Inflammatory macrophage treated with lipopolysaccharide for 1 hour (primary cell): ENCODE data around the gene KIF2A.

ENCODE experiments used
- DNase-seq, 2 donors: peaks; one replicate each; pipeline ENCODE4 v3.0.0-alpha.2; 2020 to 2022

The KIF2A gene

DNA sequence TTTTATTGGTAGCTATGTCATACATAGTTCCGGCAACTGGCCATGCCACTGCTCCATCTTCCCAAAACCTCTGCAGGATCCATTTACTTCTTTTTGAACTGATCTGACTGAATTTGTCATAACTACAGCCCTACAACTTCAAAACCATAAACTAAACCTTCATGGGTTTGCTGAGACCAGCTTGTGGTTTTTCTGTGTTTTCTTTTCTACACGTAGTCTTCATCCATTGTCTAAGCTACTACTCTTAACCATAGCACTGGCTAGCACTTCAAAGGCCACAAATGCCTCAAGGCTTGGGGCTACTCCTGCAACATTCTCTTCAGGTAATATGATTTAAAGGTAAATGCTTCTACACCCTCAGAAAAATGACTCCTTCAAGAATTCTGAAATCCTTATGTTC is 9.0 kb upstream of the KIF2A start:
- DNase-seq: no peak

DNA sequence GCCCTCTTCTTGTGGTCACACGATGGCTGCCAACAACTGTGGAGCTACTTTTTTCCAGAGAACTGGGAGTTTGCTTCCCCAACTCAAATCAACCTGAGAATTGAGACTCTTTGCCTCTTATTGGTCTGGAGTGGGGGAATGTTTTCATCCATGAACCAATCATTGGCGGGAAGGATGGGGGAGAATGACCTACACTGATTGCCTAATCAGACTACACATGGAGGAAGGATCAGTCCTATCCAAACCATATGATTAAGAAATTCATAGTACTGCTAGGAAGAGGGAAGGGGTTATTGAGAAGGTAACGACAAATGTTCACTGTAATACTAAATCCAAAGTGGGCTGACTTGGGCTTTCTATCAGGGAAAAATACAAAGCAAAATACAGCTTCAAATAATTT is 7.9 kb upstream of the KIF2A start:
- no peak for DNase-seq

DNA sequence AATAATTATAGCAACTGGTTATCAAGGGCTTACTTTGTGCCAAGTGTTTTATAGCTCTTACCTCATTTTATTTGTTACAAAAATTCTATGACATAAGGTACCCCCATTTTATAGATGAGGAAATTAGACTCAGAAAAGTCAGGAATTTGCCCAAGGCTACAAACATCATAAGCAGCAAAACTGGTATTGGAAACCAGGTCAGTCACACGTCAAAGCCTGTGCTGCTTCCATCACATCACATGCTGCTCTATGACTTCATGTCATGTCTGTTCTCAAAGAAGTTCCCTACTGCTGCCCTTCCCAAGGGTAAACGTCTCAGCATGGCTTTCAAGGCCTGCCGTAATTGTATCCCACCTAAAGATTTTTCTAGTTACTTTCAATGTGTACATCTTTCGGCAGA is 6.9 kb upstream of the KIF2A start:
- no peak for DNase-seq

DNA sequence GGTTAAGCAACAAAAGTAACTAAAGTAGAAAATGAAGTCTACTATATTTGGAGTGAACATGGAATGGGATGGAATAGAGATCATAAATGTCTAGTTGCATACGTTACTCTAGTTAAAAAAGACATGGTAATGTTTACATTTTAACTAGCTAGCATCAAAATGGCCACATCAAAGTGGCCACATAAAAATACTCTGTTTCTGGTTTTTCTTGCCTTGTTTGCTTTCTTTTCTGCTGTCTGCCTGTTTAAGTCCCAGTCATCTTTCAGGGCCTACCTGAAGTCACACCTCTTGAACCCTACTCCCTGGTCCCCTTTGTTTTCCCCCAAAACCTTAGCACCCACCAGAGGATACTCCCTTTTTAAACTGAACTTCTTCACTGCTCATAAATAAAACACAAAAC is 6.4 kb upstream of the KIF2A start:
- DNase-seq: no peak

DNA sequence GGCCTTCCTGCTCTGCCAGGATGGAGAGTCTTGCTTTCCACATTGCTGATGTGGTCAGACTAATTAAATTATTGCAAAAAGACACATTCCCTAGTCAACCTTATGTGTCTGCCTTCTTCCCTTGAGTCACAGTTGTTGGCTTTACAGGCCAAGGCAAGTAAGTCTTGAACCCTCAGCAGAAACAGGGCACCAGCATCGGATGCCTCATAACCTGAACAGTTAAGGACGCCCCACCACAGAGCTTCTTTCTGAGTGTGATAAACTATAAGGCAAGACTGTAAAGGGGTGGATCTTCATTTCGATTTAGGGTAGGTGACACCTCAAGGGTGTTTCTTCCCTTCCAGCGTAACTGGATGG is 670 bp upstream of the KIF2A start:
- DNase-seq: no peak

DNA sequence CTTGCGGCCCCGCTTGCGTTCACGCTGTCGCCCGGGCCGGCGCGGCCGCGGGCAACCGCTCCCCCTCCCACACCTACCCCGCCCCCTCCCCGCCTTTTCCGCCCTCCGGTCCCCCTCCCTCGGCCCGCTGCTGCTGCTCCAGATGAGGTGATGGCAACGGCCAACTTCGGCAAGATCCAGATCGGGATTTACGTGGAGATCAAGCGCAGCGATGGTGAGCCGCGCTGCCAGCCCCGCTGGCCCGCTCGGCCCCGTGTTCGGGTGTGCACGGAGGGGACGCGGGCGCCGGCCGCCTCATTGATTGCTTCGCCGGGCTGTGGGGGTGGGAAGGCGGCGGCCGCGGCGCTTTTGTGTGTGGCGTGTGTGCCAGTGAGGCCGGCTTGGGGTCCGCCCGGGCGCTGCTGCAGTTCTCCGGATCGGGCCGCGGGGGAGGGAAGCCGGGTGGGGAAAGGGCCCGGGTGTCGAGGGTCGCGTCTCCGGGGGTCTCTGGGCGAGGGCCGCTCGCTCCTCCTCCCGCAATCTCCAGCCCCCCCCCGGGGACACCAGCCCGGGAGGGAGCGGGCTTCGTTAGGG is 403 bp downstream of the KIF2A start:
- DNase-seq: peak; percentile 25 to 28

DNA sequence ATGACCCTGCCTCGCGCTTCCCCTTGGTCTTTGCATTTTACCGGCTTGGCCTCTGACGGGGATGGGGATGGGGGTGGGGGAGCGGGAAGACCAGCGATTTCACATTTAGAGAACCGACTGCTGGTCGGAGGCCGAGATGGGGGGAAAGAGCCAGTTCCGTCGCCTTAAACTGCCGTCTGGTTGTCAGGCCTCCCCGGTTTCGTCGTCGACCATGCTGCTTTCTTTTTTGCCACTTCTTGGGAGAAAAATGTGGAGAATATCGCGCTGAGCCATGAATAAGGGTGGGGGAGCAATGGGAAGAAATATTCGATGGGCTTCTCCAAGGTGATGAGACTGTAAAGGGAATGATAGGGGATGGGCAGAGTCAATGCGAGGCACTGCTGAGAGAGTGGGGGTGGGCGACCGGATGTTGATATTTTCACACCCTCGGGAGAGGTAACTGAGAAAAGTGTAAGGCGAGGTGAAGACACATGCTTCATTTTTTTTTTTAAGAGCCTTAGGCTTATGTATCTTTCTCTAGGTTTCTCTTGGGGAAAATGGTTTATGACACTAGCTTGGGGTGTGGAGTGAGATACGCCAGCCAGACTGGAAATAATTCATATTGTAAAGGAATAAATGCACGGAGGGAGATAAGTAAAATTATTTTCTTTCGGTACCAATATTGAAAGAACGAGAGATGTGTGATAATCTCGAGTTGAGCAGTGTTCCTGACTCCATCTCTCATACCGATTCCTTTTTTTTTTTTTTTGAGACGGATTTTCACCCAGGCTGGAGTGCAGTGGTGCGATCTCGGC is 1.1 kb downstream of the KIF2A start:
- peak; percentile 45 for DNase-seq

DNA sequence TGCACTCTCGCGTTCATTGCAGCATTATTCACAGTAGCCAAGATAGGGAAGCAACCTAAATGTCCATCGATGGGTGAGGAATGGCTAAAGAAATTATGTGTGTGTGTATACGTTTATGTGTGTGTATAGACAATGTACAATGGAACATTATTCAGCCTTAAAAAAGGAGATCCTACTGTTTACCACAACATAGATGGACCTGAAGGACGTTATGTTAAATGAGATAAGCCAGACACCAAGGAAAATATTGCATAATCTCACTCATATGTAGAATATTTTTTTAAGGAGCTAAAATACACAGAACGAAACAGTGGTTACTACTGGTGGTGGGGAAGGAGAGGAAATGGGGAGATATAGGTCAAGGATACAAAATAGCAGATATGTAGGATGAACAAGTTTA is 2.4 kb downstream of the KIF2A start:
- no peak for DNase-seq

DNA sequence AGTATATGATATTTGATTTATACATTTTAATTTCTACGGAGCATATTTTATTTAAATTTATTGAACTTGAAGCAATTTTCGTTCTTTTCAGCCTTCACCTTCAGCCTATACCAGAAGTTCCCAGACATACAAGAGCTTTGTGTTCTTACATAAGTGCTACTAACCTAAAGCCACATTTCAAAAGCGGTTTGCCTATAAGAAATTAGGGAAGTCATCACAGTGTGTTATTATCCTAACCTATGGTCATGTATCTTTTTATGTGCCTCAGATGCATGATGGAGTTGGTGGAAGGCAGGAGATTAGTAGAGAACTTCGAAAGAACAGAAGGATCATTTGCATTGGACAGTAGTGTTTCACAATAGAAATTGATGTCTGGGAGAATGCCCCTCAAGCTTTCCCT is 3.1 kb downstream of the KIF2A start:
- no peak for DNase-seq

DNA sequence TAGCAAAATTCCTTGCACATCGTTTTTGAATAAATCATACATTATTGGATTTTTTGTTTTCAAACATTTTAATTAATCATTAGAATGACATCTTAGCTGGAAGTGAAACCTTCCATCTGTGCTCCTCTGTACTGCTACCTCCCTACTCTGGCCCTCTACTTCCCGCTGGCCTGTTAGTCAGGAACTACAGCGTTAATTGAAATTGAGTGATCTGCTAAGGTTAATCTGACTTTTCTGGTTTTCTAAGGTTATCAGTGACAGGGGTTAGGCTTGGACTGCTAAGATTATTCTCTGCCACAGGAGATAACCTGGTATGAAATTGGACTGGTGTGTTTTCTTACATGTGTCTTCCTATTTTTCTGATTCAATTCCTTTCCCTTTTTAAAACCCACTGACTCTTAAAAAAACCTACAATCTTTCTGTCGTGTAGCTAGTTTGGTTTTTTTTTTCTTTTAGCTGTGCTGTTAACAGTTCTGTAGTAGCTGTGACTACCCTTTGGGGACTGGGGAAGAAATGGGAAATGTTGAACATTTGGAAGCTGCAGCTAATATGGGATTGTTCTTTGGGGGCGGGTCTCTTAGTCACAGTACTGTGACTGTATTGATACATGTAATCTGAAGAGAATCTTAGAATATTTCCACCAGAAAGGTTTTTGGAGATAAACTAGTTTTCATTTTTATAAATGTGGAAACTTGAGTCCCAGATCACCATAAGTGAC is 4.6 kb downstream of the KIF2A start:
- peak in 1 of 2 donors; percentile 26 for DNase-seq

DNA sequence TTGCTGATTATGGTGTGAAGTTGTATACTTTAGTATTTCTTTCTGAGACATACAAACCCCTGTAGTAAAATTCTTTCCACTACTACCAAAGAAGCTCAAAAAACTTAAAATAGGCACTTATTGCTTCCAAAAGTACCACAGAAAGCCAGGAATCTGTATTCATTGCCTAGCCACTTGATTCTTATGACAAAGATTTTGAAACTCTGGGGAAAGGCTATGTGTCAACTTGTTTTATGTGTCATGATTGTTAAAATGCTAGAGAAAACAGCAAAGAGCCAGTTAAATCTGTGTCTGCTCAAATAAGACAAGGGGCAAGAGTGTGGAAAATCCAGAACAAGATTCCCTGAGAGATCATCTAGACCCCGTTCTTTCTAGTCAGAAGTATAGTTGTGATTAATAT is 6.0 kb downstream of the KIF2A start:
- DNase-seq: peak in 1 of 2 donors; percentile 54

DNA sequence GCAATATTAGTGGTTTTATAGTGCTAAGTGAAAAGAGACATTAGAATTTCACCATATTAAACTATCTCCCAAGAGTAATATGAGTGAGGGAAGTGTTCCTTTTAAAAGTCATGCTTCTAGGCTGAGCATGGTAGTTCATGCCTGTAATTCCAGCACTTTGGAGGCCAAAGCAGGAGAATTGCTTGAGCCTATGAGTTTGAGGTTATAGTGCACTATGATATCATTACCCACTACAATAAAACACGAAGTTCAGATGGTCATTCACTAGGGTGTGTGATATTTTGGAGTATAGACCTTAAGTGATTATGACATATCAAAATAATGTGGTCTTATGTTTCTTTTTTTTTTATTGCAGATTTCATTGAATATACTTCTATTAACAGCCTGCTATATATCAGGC is 6.7 kb downstream of the KIF2A start:
- DNase-seq: no peak

DNA sequence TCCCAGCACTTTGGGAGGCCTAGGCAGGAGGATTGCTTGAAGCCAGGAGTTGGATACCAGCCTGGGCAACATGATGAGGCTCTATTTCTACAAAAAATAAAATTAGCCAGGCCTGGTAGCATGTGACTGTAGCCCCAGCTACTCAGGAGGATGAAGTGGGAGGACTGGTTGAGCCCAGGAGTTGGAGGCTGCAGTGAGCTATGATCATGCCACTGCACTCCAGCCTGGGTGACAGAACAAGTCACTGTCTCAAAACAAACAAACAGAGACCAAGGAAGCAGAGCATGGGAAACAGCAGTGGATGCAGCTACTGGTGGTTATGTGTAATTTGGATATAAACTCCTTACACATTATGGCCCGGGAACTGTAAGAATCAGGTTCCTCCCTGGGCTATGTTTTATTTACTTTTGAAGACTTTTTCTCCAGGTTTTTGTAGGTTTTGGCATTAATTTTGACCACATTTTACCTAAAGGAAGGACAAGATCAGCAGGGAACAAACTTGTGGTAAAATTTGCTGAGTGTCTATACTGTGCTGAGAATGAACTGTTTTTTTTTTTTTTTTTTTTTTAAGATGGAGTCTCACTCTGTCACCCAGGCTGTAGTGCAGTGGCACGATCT is 8.3 kb downstream of the KIF2A start:
- DNase-seq: peak in 1 of 2 donors; percentile 38

DNA sequence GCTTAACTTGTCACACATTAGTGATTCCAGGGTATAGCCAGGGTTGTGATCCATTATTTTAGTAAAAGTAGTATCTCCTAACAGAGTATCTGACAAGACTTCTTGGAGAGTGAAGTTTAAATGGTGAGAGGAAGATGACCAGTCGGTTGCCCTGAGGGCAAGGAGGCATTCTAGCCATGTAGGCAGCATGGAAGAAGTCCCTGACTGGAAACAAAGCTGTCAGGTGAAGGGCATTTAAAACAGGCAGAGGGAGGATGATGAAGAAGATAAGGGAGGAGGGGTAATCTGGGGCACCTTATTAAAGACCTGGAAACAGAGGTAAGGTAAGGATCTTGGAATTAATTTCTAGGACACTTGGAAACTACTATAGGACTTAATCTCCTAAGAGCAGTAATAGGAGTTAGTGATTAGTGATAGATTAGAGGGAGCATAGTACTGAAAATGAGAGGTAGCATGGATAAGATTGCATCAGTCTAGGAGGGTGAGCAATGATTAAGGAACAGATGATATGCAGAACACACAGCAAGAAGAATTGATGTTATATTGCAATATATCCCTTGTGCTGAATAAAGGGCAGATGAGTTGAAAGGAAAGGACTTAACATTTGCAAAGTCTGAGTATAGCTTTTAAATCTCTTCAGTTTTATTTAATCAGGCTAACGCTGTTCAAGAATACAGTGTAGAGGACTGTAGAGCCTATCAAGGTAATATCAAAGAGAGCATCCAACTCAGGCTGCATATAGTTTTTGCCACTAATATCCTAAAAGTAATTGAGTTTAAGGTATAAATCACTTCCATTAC is 9.6 kb downstream of the KIF2A start:
- no peak for DNase-seq

DNA sequence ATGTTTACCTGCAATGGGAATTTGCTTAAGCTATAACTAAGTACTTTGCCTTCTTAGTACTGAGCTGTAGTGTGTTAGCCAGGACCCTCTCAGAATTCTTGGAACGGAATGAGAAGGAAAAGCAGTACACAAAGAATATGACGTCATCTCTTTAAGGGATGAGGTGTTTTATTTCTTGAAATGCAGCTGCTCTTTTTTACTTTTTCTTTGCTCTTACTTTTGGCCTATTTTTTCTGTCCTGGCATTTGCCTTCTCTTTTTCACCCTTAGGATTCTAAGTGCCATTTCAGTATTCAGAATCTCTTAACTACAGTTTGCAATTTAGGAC is 10.1 kb downstream of the KIF2A start:
- DNase-seq: no peak

DNA sequence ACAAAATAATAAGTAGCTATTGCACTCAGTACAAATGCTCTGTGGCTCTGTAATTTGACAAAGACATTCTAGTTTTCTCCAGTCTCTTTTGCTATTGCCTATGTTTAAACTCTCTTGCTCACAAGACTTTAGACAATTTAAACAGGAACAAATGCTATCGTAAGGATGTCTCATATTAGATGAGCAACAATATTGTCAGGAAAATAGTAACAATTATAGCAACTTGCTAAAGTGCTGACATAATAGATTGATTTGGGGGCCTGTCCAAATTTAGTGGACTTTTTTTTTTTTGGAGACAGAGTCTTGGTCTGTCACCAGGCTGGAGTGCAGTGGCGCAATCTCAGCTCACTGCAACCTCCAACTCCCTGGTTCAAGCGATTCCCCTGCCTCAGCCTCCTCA is 11.8 kb downstream of the KIF2A start:
- no peak for DNase-seq

DNA sequence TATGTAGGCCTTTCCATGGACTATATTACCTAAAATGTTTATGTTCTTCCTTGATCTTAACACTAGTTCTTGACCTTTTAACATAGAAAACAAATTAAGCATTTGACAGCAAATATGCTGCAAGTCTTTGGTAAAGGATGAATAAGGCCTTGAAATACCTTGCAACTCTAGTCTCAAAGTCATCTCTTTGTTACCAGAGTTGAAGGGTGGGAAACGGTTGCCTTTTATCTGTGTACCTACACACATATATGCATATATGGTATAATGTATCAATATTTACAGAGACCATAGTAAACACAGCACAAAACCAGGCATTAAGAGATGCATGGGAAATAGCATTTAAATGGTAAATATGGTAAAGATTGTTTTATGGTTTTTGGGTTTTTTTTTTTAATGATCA is 16.5 kb downstream of the KIF2A start:
- DNase-seq: no peak

DNA sequence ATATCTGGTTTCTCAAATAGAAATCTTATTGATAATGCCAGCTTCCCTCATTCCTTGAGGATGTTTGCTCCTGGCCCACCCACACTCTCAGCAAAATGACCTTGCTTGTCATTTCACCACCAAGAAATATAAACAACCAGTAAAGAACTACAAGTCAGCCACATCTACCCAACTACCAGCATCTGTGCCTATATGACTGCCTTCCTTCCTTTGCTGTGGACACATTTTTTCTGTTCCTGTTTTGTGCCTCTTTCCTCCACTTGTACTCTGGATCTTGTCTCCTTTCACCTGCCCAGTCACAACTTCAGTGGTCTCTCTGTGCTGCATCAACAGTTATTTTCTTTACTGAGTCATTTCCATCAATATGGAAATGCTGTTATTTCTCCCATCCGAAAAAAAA is 20.3 kb downstream of the KIF2A start:
- DNase-seq: no peak

DNA sequence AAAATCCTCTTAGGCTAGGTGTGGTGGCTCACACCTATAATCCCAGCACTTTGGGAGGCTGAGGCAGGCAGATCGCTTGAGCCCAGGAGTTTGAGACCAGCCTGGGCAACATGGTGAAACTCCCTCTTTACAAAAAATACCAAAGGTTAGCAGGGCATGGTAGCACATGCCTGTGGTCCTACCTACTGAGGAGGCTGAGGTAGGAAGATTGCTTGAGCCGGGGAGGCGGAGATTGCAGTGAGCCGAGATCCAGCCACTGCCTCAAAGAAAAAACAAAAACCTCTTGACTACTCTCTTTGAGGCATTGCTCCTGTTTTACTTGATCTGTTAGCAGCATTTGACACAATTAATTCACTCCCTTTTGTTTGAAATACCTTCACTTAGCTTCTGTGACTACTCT is 20.7 kb downstream of the KIF2A start:
- DNase-seq: no peak

DNA sequence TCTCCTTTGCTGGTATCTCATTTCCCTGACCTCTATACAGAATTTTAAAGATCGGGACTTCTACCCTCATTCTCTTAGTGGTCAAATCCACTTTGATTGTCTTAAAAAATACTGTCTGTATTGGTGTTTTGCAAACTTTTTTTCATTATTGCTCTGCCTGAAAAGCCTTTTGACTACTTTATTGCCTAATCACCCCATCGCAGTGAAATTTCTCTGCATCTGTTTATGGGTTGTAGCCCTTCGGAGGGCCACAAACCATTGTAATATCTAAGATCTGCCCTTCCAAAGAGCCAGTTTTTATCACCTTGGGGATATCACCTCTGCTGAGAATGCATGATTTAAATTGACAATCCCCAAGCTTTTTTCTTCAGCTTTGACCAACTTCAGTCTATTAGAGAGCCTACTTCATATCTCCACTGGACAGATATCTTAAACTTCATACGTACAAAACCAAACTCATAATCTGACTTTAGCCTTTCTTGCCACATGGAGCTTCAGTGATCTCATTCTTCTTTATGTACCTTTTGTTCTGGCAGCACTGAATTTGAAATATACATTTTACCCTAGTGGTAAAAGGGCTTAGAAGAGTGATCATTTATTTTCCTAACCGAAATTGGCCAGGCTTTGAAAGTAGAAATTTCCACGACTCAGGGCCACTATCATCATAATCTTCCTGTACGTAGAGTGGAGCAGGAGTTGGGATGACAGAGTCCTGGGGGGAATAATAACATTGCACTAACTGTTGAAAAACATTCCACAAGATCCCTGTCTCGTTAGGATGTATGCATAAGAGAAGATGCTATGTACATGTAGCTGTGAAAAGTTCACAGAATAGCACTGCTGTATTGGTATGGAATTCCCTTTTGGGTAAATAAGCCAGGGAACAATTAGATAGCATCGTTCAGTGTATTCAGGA is 21.4 kb downstream of the KIF2A start:
- no peak for DNase-seq

DNA sequence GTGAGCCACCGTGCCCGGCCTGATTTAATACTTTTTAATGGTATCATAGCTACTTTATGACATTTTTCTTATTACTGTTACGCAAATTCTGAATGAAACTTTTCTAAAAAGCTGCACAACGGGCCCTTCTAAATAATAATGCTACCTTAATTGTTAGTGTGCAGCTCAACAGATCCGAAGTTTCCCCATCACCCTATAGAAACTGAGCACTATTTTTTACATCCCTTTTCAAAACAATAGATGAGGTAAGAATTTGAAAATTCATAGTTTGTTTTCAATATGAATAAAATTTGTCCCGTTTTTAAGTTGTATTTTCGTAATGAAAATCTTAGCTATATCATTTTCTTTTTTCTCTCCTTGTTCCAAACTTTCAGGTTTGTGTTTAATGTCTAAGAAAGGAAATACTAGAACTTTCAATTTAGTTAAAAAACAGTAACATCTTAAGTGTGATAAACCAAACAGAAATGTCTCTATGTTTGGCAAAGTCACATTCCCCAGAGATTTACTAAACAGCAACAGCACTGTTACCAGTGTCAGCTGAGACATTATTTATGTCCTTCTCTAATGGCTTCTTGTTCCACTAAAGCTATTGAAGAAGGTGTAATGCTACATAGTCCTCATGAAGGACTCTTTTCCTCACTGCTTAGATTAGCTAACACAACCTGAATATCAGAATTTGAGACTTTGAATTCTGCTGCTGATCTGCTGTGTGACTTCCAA is 22.9 kb downstream of the KIF2A start:
- no peak for DNase-seq
